Thymus (tissue), 11 donors: ENCODE measurements around the gene FSIP1. TPM values are rescaled to one million over a fixed set of nuclear protein-coding genes. Genes with fewer than 3 reads are reported as not detected.
A peak's percentile ranks its signal among the peaks of the same experiment; 100 is the strongest.

Source experiments
- DNase-seq, 9 donors: peaks; one replicate each; pipeline ENCODE4 v3.0.0-alpha.2; 2013; ENCODE audit warnings: low spot score in 9 of 9, low read depth in 6 of 9, missing footprints in 1 of 9
- H3K27ac ChIP-seq, 2 donors: one replicate each; pipeline ENCODE4 v1.5.1; 2013; ENCODE audit warnings: control low read depth in 1 of 2, low read depth in 1 of 2, low read length in 1 of 2, mild to moderate bottlenecking in 1 of 2, moderate library complexity in 1 of 2
- H3K27me3 ChIP-seq, 2 donors: one replicate each; pipeline ENCODE4 v1.5.1; 2013; ENCODE audit warnings: low read length in 1 of 2; ENCODE audit not compliant: control insufficient read depth in 2 of 2, insufficient read depth in 1 of 2
- H3K36me3 ChIP-seq, 2 donors: one replicate each; pipeline ENCODE4 v1.5.1; 2013; ENCODE audit warnings: low read length in 1 of 2, mild to moderate bottlenecking in 1 of 2, moderate library complexity in 1 of 2; ENCODE audit not compliant: control insufficient read depth in 2 of 2, insufficient read depth in 2 of 2
- H3K4me1 ChIP-seq, 2 donors: one replicate each; pipeline ENCODE4 v1.5.1; 2013; ENCODE audit warnings: low read length in 2 of 2; ENCODE audit not compliant: control insufficient read depth in 2 of 2, insufficient read depth in 2 of 2
- H3K4me3 ChIP-seq, 2 donors: one replicate each; pipeline ENCODE4 v1.5.1; 2013; ENCODE audit warnings: low read length in 2 of 2, control low read depth in 1 of 2, mild to moderate bottlenecking in 1 of 2
- H3K9me3 ChIP-seq, 2 donors: one replicate each; pipeline ENCODE4 v1.5.1; 2013; ENCODE audit warnings: low read length in 1 of 2, mild to moderate bottlenecking in 1 of 2; ENCODE audit not compliant: control insufficient read depth in 2 of 2, insufficient read depth in 1 of 2
- WGBS: extraction: QIAGEN DNeasy Blood & Tissue Kit; methylation state at CpG from one replicate; pipeline ENCODE4 v1.1.7; 2013; 5-methylcytosine and 5-hydroxymethylcytosine counted together
- polyA plus RNA-seq: library from polyadenylated mRNA; stranded (reverse); fragments of 200-250 nt; gene quantifications from one replicate; pipeline ENCODE4 v1.2.3, GENCODE V29; 2013
- total RNA-seq: library from RNA; stranded (reverse); fragments of 120-200 nt; gene quantifications from one replicate; pipeline ENCODE4 v1.2.4, GENCODE V29; 2013
- donor health status: healthy.

FSIP1 gene
- total and polyA plus RNA-seq, 2 donors, result 0.37 to 0.76 TPM

- Histone ChIP-seq H3K27me3 (no peaks in the 10 kb centered on the region), H3K36me3 (no peaks in the 10 kb centered on the region), H3K27ac (no peak overlapping the region), H3K4me1 (no peaks in the 10 kb centered on the region), H3K4me3 (no peak overlapping the region), H3K9me3 (no peaks in the 10 kb centered on the region)
- WGBS, result 93% methylated on average over 4 of the region's 4 CpGs
- DNase-seq, result no peak
Measured at GRCh38 chr15:39564972-39565665, 217.5 kb downstream of the FSIP1 start.

- no peaks in the 10 kb centered on the region for H3K9me3 ChIP-seq
- H3K27me3 ChIP-seq, result no peaks in the 10 kb centered on the region
- H3K36me3 ChIP-seq, result no peaks in the 10 kb centered on the region
- peak in 2 of 9 donors; percentile 16 to 27 for DNase-seq
- 43% methylated on average over 3 of the region's 3 CpGs for WGBS
- H3K4me1 ChIP-seq, result peaks cover 0 to 8% of the 10 kb centered on the region in 2 donors
- no peak overlapping the region for H3K27ac ChIP-seq
- H3K4me3 ChIP-seq, result no peak overlapping the region
Measured at GRCh38 chr15:39558421-39558820, 224.2 kb downstream of the FSIP1 start.

- H3K9me3 ChIP-seq, result no peaks in the 10 kb centered on the region
- WGBS, result 90% methylated on average over 7 of the region's 7 CpGs
- no peaks in the 10 kb centered on the region for H3K27me3 ChIP-seq
- no peak overlapping the region for H3K4me3 ChIP-seq
- H3K4me1 ChIP-seq, result peaks cover 0 to 8% of the 10 kb centered on the region in 2 donors
- H3K27ac ChIP-seq, result no peak overlapping the region
- DNase-seq, result peak in 1 of 9 donors; percentile 8
- no peaks in the 10 kb centered on the region for H3K36me3 ChIP-seq
Measured at GRCh38 chr15:39556461-39556860, 226.2 kb downstream of the FSIP1 start.

GRCh38 chr15:39555885-39556284 is 226.8 kb downstream of the FSIP1 start:
- peak overlapping the region in 1 of 2 donors; percentile 32 for H3K27ac ChIP-seq
- H3K9me3 ChIP-seq, result no peaks in the 10 kb centered on the region
- H3K27me3 ChIP-seq, result no peaks in the 10 kb centered on the region
- peaks cover 0 to 8% of the 10 kb centered on the region in 2 donors for H3K4me1 ChIP-seq
- no peak for DNase-seq
- no peaks in the 10 kb centered on the region for H3K36me3 ChIP-seq
- 95% methylated on average over 4 of the region's 4 CpGs for WGBS
- no peak overlapping the region for H3K4me3 ChIP-seq

- H3K4me3 ChIP-seq, result no peak overlapping the region
- no peaks in the 10 kb centered on the region for H3K9me3 ChIP-seq
- H3K27me3 ChIP-seq, result no peaks in the 10 kb centered on the region
- no peaks in the 10 kb centered on the region for H3K36me3 ChIP-seq
- H3K27ac ChIP-seq, result no peak overlapping the region
- peaks cover 0 to 8% of the 10 kb centered on the region in 2 donors for H3K4me1 ChIP-seq
- no peak for DNase-seq
Measured at GRCh38 chr15:39554746-39555387, 227.8 kb downstream of the FSIP1 start.

- Histone ChIP-seq H3K36me3 (no peaks in the 10 kb centered on the region), H3K27ac (no peak overlapping the region), H3K4me3 (no peak overlapping the region), H3K9me3 (no peaks in the 10 kb centered on the region), H3K27me3 (no peaks in the 10 kb centered on the region), H3K4me1 (peaks cover 0 to 8% of the 10 kb centered on the region in 2 donors)
- no peak for DNase-seq
- WGBS, result 93% methylated on average over 2 of the region's 2 CpGs
Measured at GRCh38 chr15:39553947-39554693, 228.5 kb downstream of the FSIP1 start.

GRCh38 chr15:39552556-39552955 is 230.1 kb downstream of the FSIP1 start:
- H3K27me3 ChIP-seq, result no peaks in the 10 kb centered on the region
- WGBS, result 90% methylated on average over 2 of the region's 2 CpGs
- no peaks in the 10 kb centered on the region for H3K9me3 ChIP-seq
- DNase-seq, result no peak
- no peaks in the 10 kb centered on the region for H3K36me3 ChIP-seq
- H3K4me1 ChIP-seq, result peaks cover 0 to 4% of the 10 kb centered on the region in 2 donors
- H3K4me3 ChIP-seq, result no peak overlapping the region
- H3K27ac ChIP-seq, result no peak overlapping the region

- no peaks in the 10 kb centered on the region for H3K36me3 ChIP-seq
- peaks cover 0 to 4% of the 10 kb centered on the region in 2 donors for H3K4me1 ChIP-seq
- H3K4me3 ChIP-seq, result no peak overlapping the region
- DNase-seq, result no peak
- H3K27me3 ChIP-seq, result no peaks in the 10 kb centered on the region
- WGBS, result 97% methylated on average over 2 of the region's 2 CpGs
- no peaks in the 10 kb centered on the region for H3K9me3 ChIP-seq
- no peak overlapping the region for H3K27ac ChIP-seq
Measured at GRCh38 chr15:39551476-39551875, 231.2 kb downstream of the FSIP1 start.
